NCI-H82 treated with DMSO at 0.1 percent for 48 hours (cell line): ENCODE results near the gene WNT11.

ENCODE experiments used
- DNase-seq: peaks from one replicate; lab custom pipeline; 2025; ENCODE audit not compliant: unreplicated experiment; lab: John Stamatoyannopoulos, UW

WNT11 gene

DNA sequence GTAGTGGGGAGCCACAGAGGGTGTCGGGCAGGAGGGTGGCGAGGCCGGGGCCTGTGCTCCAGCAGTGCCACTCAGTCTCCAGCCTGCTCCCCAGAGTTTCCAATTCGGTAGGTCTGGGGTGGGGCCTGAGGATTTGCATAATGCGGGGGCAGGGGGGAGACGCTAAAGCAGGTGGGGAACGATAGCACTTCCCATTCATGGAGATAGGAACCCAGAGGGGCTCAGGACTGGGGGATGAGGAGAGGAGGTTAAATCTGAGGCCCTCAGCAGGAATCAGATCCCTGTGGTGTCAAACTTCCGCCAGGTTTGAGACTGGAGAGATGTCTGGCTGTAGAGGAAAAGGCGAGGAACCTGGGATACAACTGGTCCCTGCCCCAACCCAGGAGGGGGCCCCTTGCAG lies 29.8 kb downstream of the WNT11 start:
- no peak for DNase-seq

DNA sequence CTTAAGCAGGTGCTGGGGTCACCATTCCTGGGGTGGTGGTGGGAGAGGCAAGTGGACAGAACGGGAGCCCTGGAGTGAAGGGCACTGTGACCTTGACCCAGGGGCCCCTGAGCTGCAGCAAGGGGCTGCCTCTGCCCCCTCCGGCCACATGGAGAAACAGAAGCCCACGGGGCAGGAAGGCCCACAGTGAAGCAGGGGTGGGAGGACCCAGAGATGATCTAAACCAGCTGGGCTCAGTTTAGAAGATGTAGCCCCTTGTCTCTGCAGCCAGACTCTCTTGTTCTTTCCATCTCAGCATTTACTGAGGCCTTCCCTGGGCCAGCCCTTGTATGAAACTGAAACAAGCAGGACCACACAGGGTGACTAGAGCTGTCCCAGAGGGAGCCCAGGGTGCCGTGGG lies 30.5 kb downstream of the WNT11 start:
- DNase-seq: no peak

DNA sequence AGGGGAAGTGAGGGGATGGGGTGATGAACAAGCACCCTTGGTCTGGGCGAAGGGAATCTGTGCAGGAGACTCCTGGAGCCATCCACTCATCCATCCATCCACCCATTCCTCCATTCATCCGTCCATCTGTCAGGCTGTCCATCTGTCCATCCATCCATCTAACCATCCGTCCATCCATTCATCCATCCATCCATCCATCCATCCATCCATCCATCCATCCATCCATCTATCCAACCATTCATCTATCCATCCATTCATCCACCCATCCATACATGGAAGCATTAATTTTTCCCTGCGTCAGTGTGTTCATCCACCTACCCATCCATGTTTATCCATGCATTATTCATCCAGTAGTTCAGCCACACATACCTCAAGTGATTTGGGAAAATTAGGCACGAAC lies 32.0 kb downstream of the WNT11 start:
- DNase-seq: no peak

DNA sequence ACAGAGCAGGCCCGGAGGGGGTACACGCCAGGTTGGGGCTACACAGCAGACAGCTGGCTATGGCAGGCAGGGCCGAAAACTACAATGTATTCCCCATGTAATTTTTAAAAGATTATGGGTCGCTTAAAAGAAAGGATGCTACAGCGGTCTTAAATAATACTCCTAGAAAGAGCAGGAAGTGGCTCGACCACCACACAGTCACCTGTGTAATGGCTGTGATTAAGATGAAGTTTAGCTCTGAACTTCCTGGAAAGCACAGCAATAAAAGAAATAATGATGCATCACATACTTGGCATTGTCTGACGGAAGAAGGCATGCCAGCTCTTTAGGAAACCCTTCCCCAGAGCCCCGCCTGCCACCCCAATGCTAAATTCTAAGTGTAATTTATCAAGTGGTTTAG lies 32.6 kb downstream of the WNT11 start:
- no peak for DNase-seq

DNA sequence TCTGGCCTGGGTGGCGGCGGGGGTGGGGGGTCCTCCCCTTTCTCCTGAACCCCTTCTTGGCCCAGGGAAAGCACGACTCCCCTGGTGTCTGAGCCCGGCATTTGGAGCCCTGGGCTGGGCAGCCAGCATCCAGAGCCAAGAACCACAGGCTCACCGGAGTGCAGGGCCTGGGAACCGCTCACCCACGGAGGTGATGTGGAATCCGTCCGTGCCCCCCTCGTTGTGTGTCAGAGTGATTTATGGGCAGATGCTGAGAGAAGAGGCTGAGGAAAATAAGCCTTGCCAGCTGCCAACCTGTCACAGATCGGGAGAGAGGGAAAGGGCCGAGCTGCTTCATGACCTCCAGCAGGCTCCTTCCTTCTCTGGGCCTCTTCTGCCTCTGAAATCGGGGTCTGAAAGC lies 33.7 kb downstream of the WNT11 start:
- peak; percentile 9 for DNase-seq

DNA sequence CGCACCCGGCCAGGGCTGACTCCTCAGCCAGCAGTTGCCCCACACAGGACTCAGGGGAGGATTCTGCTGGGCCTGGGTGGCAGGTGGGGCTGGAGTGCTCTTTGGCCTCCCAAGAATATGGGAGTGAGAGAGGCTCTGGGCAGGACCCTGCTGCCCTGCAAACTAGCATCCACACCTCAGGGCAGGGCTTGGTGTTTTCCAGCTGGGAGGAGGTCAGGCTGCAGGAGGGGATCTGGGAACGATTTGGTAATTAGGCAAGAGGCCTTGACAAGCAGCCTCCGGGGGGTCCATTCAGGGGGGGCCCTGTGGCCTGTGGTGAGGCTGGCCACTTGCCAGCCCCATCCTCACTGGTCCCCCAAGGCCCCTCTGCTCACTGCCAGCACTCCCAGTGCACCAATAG lies 35.8 kb downstream of the WNT11 start:
- DNase-seq: no peak

DNA sequence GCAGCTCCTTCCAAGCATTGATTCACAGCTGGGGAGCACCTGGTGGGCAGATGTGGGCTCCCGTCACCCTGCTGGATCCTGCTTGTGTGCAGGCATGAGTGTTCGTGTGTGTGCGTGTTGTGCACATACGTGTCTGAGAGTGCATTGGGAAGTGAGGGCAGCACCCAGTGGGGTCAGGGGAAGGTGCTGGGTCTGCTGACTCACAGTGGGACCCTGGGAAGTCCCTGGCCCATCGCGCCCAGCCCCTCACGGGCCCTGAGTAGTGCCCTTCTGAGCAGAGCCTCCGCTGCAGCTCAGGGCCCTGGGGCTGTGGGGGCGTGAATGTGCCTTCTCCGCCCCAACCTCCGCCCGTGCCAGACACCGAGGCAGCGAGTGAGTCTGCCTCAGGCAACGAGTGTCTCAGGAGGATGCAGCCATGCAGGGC lies 36.8 kb downstream of the WNT11 start:
- DNase-seq: no peak

DNA sequence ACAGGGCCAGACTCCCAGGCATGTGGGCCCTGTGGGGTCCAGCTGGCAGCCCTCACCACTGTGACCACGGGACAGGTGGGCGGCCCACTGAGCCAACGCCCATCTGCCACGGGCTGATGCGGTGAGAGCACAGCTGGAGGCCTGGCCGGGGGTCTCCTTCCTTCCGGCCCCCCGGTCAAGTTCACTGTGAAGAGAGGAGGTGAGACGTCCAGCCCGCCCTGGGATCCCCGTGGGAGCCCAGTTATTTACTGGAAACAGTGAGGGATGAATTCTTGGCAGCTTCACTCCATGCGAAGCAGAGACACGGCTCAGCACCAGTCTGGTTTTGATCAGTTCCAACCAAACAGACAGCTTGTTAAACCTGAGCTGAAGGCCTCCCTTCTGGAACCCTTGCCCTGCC lies 38.7 kb downstream of the WNT11 start:
- DNase-seq: no peak

DNA sequence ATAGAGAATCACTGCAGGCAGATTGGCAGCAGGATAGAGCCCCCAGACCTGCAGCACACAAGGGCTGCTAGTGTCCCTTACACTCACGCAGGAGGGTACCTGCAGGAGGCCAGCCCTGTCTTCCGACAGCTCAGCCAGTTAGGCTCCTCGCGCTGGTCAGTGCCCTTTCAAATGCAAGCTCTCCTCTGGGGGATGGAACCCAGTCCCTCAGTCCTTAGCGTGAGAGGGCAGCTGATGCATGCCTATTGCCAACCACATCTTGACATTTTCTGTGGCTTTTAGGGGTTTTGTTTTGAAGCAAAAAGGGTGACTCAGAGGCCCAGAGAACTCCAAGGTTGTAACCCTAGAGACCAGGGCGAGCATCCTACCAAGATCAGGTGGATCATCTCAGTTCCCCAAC lies 40.0 kb downstream of the WNT11 start:
- no peak for DNase-seq

DNA sequence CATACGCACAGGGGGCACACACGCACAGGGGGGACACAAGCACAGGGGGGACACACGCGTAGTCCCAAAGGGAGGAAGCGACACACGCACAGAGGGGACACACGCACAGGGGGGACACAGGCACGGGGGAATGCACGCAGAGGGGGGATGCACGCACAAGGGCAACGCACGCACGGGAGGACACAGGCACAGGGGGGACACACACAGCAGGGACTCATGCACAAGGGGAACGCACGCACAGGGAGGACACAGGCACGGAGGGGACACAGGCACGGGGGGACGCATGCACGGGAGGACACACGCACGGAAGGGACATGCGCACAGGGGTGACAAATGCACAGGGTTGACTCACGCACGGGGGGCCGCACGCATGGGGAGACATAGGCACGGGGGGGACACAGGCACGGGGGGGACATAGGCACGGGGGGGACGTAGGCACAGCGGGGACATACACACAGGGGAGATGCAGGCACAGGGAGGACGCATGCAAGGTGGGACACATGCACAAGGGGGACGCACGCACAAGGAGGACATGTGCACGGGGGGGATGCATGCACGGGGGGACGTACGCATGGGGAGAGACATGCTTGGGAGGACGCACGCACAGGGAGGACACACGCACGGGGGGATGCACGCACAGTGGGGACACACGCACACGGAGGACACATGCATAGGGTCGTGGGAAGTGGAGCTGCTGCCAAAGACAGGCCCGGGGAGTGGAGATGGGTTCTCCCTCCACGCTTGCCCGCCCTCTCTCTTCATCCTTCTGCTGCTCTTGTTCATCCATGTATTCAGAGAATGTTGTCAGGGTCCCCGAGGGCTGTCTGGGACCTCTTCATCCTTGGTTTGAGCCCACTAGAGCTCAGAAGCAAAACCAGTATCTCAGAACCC lies 41.2 kb downstream of the WNT11 start:
- DNase-seq: no peak

DNA sequence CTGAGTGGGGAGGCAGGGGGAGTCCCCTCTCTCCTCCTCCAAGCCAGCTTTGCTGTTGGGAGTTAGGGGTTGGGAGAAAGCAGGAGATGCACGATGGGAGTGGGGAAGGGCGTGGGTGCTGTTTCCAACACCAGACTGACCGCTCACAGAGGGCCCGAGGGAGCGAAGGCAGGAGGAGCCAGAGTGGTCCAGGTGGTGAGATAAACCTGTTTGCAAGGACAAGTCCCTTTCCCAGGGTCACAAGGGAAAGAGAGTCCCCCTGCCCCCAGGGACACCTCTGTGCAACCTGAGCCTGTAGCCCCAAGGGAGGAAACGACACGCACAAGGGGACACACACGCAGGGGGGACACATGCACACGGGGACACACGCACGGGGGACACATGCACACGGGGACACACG lies 42.2 kb downstream of the WNT11 start:
- no peak for DNase-seq

DNA sequence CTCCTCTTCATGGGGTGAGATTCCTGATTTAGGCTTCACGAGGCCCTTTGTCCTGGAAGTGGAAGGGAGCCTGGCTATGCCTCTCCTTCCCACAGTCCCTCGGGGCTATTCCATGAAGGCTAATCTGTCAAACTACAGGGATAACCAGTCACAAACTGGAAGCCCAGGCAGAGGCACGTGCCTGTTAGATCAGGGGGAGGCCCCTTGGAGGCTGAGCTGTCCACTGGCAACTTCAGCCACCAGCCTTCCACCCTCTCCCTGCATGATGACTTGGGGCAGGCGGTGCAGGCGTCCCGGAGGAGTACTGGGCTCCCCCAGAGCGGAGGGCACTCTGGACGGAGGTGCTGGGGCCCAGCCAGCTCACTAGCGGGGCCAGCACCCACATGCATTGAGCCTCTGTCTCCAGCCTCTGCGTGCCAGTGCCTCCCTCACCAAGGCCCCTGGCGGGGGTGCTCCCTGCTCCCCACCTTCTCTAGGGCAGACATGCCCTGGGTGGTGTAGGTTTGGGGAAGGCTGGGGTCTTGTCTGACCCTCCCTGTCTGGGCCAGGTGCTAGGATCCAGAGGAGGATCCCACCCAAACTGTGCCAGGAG lies 42.9 kb downstream of the WNT11 start:
- no peak for DNase-seq

DNA sequence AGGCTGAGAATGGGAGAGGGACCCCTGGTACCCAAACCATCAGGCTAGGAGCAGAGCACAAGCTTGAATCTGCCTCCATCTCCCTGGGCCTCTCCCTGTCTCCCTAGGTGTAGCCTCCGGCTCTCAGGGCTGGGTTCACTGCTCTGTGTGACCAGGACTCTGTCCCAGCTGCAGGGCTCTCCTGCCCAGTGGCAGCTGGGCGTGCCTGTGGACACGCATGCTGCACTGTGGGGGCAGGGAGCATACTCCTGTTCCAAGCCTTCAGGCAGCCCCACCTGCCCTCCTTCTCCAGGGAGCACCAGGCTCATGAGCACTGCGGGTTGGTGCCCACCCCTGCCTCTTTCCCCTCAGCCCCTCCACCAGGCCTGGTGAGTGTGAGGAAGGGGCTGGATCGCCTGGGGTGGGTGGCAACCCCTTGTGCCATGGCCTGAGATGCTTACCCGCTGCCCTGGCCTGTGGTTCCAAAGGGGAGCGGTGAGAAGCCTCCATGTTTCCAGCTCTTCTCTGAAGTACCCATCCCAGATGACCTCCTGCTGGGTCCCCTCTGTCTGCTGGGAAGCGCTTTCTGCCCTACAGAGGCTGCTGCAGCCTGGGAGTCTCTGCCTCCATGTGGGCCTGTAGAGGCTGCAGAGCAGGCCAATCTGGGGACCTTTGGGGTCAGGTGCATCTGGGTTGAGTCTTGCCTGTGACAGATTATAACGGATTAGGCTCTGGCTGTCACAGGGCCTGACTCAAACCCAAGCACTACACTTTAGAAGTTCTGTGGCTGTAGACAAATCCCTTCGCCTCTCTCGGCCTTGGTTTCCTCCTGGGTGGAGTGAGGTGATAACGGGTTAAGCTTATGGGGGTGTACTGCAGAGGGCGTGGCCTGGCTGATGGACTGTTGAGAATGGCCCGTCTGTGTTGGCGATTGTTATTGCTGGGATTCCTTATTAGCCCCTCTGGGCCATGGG lies 43.7 kb downstream of the WNT11 start:
- peak; percentile 55 for DNase-seq

DNA sequence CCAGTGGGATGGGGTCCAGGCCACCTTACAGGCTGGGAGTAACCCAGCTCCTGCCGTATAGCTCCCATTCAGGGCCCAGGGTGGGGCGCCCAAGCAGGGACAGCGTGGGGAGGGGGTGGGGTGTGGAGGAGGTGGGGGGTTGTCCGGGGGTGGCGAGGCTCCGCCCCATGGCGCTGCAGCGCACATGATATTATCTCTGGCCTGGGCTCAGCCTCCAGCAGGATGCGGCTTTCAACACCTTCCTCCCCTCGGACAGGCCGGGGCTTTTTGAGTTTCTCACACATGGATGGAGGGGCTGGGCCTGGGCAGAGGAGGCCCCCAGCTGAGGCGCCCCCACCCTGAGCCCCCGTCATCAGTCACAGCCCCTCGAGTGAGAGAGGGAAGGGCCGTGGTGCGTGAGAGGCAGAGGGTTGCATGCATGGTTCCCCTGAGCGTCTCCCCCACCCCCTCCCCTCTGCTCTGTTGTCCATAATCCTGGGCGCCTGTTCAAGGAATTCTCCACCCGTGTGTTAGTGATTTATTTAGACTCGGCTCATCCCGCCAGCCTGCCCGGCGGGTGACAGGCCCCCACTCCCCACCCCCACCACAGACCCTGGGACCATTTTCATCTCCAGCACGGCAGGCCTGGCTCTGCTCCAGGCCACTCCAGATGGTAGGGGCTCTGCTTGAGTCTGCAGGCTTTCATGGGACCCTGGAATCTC lies 44.9 kb downstream of the WNT11 start:
- DNase-seq: no peak

DNA sequence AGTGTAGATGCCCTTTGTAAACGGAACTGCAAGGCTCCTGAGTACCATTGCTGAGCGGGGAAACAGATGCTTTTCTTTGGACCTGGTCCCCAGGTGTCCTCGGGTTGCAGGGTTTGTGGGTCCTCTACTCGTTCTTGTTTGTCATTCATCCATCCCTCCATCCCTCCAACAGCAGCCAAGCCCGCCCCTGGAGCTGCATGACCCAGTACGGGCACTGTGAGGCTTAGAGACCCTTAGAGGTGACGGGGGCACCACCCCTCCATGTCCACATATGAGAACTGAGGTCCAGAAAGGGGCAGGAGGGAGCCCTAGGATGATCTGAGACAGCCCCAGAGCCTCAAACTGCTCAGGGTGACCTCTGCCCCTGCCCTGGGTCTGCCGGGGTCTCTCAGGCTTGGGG lies 45.4 kb downstream of the WNT11 start:
- no peak for DNase-seq

DNA sequence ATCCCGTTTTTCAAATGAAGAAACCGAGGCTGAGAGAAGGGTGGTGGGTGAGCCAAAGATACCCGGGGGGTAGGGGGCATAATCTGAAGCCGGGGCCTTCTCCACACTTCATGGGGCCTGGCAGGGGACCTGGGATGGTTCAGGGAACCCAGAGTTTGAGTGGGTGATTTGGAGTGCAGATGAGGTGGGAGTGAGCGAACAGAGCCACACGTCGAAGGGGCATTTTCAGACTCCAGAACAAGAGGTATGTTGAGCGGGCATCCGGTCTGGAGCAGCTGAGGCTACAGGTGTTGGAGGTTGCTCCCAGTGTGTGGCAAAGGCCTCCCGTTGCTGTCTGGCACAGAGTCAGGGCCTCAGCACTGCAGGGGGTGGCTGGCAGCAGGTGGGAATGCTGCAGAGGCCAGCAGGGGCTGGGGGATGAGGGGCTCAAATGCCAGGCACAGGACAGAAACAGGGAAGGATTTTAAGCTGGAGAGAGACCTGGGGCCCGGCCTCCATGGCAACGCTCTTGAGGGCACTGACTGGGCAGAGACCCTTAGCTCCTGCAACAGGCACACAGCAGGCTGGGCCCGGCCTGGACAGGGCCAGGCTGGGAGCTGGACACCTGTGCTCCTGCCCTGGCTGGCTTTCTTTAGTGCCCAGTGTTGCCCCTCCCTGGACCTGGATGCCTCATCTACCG lies 46.2 kb downstream of the WNT11 start:
- DNase-seq: no peak

DNA sequence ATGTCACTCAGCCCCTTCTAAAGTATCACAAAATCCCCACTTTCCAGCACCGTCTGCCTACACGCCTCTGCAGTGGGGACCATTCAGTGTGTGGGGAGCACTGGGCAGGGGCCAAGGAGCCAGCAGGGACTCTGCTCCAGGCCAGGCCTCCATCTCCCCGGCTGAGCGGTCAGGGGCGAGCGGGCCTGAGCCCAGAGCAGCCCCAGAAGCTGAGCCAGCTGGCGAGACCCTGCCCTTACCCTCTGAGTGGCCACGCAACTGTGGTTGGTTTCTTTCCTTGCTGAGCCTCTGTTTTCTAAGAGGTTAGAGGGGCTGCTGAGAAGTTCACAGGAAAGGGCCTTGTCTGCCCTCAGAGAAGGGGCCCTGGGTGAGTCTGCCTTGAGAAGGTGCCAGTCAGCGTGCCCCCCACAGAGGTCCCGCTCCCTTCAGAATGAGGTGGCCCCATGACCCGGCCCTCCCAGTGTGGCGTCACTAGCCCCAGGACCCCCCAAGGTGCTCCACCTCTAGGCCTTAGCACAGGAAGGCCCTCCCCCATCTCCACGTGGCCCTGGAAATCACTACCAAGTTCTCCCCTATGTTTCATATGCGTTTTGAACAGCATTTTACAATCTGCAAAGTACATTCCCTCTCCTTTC lies 46.9 kb downstream of the WNT11 start:
- no peak for DNase-seq

DNA sequence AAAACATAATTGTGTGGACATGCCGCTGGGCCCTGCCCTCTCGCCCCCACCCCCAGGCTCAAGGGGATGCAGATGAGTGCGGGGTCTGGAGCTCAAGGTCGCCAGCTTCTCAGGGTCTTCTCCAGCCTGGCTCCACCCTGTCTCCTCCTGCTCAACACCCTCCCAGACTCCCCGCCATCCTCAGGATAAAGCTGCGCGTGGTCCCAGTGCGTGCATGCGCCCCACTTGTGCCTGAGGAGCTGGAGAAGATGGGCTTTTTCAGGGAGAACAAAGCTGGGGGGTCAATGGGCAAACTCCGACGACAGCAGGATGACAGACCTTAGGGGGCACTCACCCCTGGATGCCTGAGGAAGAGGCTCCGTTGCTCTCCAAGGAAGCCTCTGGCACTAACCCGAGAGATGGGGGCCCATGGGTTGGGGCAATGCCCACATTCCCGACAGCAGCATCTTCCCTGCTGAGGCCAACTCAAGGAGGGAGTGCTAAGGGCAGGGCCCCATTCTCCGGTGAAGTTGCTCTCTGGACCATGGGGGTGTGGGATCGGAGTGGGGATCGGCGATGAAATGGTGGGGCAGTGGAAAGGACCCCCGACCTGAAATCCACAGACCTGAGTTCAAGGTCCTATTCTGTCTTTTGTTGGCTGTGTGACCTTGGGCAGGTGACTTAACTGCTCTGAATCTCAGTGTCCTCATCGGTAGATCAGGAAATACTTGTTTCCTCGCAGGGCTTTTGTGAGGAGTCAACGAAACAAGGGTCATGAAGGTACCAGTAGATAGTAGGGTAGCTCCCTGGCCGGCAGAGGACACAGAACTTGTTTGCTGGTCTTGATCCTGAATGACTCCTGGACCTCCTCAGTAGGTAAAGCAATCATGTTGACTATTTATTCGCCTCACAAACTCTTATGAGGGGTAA lies 47.7 kb downstream of the WNT11 start:
- DNase-seq: no peak

DNA sequence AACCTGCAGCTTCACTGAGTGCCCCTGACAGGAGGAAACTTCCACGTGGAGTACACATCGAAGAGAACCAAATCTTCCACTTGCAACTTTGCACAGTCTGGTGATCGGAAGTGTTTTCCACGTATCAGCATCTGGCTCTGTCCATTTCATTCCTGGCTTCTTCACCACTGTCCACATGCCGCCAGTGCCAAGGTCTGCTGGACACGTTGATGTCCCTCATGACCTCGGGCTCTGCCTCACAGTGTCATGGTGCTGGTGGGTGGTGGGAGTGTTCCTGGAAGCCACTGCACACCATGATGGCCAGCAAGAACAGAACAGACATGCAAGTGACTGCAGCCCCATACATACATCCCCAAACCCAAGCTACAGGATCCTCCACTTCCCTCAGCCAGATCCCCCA lies 48.4 kb downstream of the WNT11 start:
- no peak for DNase-seq
